DMS79 (cell line): Measurements from ENCODE around the gene IFFO2.

Source experiments
- DNase-seq: peaks from one replicate; lab custom pipeline; 2025; lab: John Stamatoyannopoulos, UW

IFFO2 gene

GRCh38 chr1:18956193-18957135 lies at the start of gene IFFO2:
Gene IFFO2 (minus strand): TSS chr1:18956676. CDS start chr1:18956332, 344 bp downstream.
- peak; percentile 74 for DNase-seq

DNA sequence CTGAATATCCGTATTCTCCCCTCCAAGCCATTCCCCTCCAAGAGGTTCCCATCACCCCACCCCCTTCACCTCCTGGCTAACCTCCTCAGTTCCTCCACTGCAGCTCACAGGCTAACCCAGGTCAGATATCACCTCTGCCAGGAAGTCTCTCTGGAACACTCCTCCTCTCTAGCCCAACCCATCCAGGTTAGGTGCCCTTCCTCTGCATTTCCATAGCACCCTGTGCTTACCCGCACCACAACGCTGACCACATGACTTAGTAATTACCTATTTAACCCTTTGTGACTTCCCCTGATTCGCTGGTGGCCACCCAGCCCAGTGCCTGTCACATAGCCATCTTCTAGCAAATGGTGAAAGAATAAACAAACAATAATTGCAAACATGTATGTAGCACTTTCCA lies 49.5 kb upstream of the IFFO2 start:
- DNase-seq = no peak

DNA sequence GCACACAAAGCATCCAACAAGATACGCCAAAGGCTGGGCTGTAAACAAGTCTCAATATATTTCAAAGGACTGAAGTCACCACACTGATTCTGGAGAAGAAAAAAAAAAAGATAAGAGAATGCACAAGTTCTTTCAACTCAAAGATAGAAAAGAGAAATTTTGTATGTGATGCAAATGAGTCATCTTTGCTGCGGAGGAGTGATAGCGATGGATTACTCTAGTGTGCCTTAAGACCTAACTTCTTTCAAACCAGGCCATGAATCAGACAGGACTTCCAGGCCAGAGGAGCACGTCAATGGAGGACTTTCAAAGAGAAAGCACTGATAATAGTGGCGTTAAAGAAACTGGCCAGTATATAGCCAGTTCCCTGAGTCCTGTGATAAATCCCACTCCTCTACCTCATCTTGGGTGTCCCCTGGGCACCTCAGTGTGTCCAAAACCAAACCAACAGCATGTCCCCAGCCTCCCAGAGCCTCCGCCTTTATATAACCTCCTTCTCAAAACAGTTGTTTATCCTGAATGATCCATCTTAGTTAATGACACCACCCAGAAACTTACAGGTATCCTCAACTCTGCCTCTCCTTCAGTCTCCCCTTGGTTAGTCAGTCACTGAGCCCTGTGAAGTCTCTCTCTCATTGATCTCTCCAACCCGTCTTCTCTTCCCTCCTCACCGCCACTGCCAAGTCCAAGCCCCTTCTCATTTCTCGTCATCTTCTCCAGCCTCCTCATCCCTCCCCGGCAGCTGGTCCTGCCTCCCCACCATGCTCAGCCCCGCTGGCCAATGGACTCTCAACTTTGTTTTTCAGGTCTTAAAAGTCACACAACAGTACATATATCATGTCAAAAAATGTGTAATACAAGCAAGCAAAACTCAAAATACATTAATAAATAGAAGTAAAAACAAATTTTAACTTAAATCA lies 47.2 kb upstream of the IFFO2 start:
- DNase-seq = no peak

DNA sequence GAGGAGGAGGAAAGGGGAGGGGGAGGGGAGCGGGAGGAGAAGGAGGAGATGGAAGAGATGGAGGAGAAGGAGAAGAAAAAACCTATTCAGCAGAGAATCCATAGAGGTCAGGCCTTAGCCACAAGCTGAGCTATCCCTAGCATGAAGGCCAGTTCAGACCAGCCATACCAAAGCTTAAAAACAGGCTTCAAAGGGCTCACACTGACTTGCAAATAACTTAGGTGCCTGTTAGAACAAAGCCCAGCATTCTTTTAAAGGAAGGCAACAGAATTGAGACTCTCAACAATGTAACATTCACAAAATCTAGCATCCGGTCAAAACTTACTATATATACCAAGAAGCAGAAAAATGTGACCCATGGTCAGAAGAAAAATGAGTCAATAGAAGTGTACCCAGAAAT lies 43.6 kb upstream of the IFFO2 start:
- no peak for DNase-seq

GRCh38 chr1:18999359-18999758 lies 42.9 kb upstream of the IFFO2 start:
- no peak for DNase-seq

GRCh38 chr1:18998016-18998724 lies 41.7 kb upstream of the IFFO2 start:
- DNase-seq = no peak

- DNase-seq = no peak
Observed at GRCh38 chr1:18997508-18997907, 41.0 kb upstream of the IFFO2 start.

DNA sequence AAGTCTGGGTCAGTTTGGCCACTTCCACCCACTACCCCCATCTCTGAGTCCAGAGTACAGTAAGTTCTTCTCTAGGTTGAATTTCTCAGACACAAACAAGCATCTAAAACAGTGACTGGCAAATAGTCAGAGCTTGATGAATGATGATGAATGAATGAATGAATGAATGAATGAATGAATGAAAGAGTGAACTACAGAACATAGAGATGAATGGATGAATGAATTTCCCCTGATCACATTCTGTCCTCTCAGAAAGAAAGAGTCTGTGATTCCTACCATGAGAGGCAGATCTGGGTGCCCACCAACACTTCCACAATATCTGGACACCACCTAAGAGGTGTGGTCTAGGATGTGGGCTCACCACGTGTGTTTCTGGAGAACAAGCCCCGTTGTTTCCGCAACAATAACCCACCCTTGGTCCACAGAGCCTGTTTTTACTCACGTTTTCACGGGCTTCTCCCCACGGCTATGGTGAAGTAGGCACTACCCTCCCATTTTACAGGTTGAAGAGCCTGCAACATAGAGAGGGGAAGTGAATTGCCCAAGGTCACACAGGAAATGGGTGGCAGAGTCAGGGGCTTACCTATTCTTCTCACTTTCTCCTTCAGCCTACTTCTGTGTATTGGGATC lies 40.2 kb upstream of the IFFO2 start:
- no peak for DNase-seq

GRCh38 chr1:18994381-18994780 lies 37.9 kb upstream of the IFFO2 start:
- no peak for DNase-seq

- DNase-seq = no peak
Observed at GRCh38 chr1:18992646-18993045, 36.2 kb upstream of the IFFO2 start.

DNA sequence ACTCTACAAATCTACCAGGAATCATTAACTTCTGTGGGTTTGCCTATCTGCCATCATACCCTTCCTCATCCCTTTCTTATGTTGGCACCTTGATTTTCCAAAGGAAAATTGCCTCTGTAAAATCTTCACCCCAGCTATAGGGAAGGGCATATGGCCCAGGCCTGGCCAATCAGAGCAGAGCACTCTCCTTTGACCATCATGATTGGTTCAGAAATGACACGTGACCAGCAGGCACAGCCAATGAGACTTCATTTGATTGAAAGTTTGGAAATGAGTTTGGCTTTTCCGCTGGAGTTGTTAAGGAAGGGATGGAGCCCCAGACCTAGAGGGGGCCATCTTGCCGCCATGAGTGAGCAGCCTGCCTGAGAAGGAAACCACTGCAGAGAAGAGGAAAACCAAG lies 35.1 kb upstream of the IFFO2 start:
- no peak for DNase-seq

DNA sequence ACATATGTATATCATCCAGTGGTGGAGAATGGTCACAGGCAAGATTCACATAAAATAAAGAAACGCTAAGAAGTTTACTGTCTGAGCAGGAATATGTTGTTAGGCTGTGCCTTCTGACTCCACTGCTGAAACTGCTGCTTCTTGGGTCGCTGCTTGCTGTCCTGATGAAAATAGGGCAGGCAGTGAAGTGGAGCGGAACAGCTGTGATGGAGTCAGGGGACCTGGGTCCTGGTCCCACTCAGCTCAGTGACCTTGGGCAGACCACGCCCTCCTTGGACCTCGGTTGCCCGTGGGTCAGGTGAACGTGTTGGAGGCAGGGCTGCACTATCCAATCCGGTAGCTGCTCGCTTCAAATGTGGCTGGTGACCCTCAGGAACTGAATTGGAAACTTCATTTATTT lies 33.4 kb upstream of the IFFO2 start:
- no peak for DNase-seq

DNA sequence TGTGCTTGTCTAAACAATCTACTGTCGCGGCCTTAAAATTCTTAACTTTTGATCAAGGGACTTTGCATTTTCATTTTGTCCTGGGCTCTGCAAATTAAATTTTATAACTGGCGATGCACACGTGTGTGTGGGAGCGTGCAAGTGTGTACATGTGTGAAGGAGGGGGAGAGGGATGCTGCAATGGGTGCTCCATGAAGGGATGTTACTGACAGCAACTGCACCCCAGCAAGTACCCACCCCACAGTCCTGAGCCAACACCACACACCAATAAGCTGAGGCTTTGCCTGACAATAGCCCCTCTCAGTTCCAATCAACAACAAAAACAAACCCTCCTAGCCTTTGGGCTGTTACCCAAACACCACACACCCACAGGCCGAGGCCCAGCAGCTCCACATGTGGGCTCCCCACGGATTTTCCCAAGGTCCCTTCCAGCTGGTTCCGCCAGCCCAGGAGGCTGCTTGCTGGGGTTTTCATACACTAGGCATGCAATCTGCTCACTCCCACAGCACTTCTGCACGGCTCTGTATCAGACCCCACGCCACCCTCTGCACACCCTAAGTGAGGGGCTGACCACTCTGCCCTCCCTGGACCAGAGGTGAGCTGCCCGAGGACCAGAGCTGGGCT lies 32.8 kb upstream of the IFFO2 start:
- DNase-seq = no peak

DNA sequence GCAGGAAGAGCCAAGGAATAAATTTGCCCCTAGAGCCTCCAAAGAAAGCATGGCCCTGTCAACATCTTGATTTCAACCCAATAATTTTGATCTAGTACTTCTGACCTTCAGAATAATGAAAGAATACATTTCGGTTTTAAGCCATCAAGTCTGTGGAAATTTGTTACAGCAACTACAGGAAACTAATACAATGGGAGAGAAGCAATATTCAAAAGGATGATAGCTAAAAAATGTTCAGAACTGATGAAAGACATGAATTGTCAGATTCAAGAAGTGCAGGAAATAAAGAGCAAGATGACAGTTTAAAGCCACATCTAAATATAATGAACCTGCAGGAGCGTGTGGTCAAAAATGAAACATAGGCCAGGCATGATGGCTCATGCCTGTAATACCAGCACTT lies 24.8 kb upstream of the IFFO2 start:
- no peak for DNase-seq

GRCh38 chr1:18978706-18979105 lies 22.2 kb upstream of the IFFO2 start:
- no peak for DNase-seq

DNA sequence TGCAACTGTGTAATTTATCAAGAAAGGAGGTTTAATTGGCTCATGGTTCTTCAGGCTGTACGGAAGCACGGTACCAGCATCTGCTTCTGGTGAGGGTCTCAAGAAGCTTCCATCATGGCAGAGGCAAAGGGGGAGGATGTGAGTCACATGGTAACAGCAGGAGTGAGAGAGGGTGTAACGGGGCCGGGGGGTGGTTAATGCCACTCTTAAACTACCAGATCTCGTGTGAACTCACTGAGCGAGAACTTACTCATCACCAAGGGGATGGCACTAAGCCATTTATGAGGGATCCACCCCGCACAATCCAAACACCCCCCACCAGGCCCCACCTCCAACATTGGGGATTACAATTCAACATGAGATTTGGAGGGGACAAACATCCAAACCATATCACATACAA lies 21.0 kb upstream of the IFFO2 start:
- DNase-seq = no peak

- DNase-seq = no peak
Observed at GRCh38 chr1:18976096-18976495, 19.6 kb upstream of the IFFO2 start.

DNA sequence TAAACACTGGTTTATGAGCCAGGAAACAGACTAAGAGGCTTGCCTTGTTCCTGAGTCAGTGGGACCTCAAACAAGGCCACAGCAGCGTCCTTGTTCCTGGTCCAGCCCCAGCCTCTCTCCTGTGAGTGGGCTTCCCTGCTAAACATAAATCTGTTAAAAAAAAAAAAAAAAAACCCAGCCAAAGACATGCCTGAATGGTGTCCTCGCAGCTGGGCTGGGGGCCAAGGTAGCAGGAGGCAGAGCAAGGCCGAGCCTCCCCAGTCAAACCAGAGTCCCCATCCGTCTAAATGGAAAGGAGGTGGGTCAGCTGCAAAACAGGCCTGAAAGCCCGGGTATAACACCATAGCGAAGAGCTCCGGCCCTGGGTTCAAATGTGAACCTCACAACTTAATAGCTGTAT lies 18.1 kb upstream of the IFFO2 start:
- no peak for DNase-seq

DNA sequence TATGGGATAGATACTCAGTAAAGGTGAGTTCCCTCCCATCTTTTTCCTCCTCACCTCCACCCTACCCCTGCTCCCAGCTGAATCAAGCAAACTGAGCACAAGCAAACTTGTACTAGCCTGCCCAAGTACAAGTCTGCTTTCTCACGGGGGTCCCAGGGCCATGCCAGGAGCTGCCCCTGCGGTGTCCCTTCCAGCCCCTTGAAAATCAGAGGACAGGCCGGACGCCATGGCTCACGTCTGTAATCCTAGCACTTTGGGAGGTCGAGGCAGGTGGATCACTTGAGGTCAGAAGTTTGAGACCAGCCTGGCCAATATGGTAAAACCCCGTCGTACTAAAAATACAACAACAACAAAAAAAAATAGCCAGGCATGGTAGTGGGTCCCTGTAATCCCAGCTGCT lies 17.5 kb upstream of the IFFO2 start:
- no peak for DNase-seq

GRCh38 chr1:18973446-18973955 lies 17.0 kb upstream of the IFFO2 start:
- no peak for DNase-seq

DNA sequence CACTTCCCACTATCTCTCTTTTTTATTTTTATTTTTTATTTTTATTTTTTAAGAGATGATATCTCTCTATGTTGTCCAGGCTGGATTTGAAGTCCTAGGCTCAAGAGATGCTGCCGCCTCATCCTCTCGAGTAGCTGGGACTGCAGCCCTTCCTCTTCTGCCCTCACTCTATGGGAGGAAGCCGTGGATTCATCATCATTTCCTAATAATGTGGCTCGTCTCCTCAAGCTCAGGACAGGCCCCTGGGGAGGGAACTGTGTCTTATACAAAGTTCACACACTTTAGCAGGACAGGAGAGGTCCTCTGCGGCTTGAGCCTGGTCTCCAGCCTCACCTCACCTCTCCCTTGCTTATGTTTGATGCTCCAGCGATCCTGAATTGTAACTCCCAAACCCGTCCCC lies 16.5 kb upstream of the IFFO2 start:
- no peak for DNase-seq
